H9 (cell line): ENCODE data around the gene PREPL. TPM values are rescaled to one million over a fixed set of nuclear protein-coding genes. Genes with fewer than 3 reads are reported as not detected.

Experiments
- DNase-seq: peaks from one replicate; pipeline ENCODE4 v3.0.0-alpha.2; 2017
- H2AFZ ChIP-seq: one replicate; pipeline ENCODE4 v1.6.1; 2013; ENCODE audit warnings: mild to moderate bottlenecking, low read length, control low read depth, moderate library complexity
- H2AK5ac ChIP-seq: 2 replicates; pipeline ENCODE4 v1.6.1; 2013; ENCODE audit warnings: low read length, control low read depth, mixed read lengths; ENCODE audit not compliant: insufficient read length
- H2BK120ac ChIP-seq: one replicate; pipeline ENCODE4 v1.6.1; 2013; ENCODE audit warnings: low read depth, mild to moderate bottlenecking, low read length, control low read depth, inconsistent platforms; ENCODE audit not compliant: poor library complexity, severe bottlenecking
- H2BK12ac ChIP-seq: 2 replicates; pipeline ENCODE4 v1.6.1; 2013; ENCODE audit warnings: low read length, control low read depth, mixed read lengths, low read depth; ENCODE audit not compliant: insufficient read length
- H2BK15ac ChIP-seq: 2 replicates; pipeline ENCODE4 v1.6.1; 2013; ENCODE audit warnings: low read depth, low read length, control low read depth
- H2BK20ac ChIP-seq: one replicate; pipeline ENCODE4 v1.6.1; 2013; ENCODE audit warnings: low read depth, mild to moderate bottlenecking, low read length, control low read depth, inconsistent platforms; ENCODE audit not compliant: poor library complexity, severe bottlenecking
- H2BK5ac ChIP-seq: 2 replicates; pipeline ENCODE4 v1.6.1; 2013; ENCODE audit warnings: low read length, control low read depth, mixed read lengths; ENCODE audit not compliant: insufficient read length
- H3K14ac ChIP-seq: 2 replicates; pipeline ENCODE4 v1.6.1; 2013; ENCODE audit warnings: low read length, control low read depth; ENCODE audit not compliant: insufficient read depth
- H3K18ac ChIP-seq: 2 replicates; pipeline ENCODE4 v1.6.1; 2013; ENCODE audit warnings: low read depth, mild to moderate bottlenecking, mixed read lengths, low read length, control low read depth; ENCODE audit not compliant: insufficient read length
- H3K23ac ChIP-seq: 2 replicates; pipeline ENCODE4 v1.6.1; 2013; ENCODE audit warnings: low read length, control low read depth, mixed read lengths, low read depth; ENCODE audit not compliant: insufficient read length
- H3K23me2 ChIP-seq: 2 replicates; pipeline ENCODE4 v1.6.1; 2013; ENCODE audit warnings: low read depth, mild to moderate bottlenecking, mixed read lengths, low read length, control low read depth; ENCODE audit not compliant: insufficient read length, poor library complexity, severe bottlenecking
- H3K27ac ChIP-seq: 2 replicates; pipeline ENCODE4 v1.5.1; 2013; ENCODE audit warnings: low read length, control low read depth, mixed read lengths, low read depth; ENCODE audit not compliant: insufficient read length
- H3K27me3 ChIP-seq: 2 replicates; pipeline ENCODE4 v1.6.1; 2013; ENCODE audit warnings: low read length, control low read depth, inconsistent platforms; ENCODE audit not compliant: insufficient read depth
- H3K4ac ChIP-seq: 2 replicates; pipeline ENCODE4 v1.6.1; 2013; ENCODE audit warnings: low read depth, mild to moderate bottlenecking, control low read depth, inconsistent platforms, low read length, moderate library complexity
- H3K4me1 ChIP-seq: 2 replicates; pipeline ENCODE4 v1.6.1; 2013; ENCODE audit warnings: low read length, control low read depth, inconsistent platforms; ENCODE audit not compliant: insufficient read depth
- H3K4me2 ChIP-seq: 2 replicates; pipeline ENCODE4 v1.6.1; 2013; ENCODE audit warnings: low read length, control low read depth, mixed read lengths; ENCODE audit not compliant: insufficient read length, insufficient read depth
- H3K56ac ChIP-seq: 2 replicates; pipeline ENCODE4 v1.6.1; 2013; ENCODE audit warnings: low read depth, mild to moderate bottlenecking, mixed read lengths, low read length, control low read depth; ENCODE audit not compliant: insufficient read length
- H3K79me1 ChIP-seq: 2 replicates; pipeline ENCODE4 v1.6.1; 2013; ENCODE audit warnings: low read depth, mild to moderate bottlenecking, moderate library complexity, low read length, control low read depth, inconsistent platforms; ENCODE audit not compliant: insufficient read depth, poor library complexity, severe bottlenecking
- H3K79me2 ChIP-seq: 2 replicates; pipeline ENCODE4 v1.6.1; 2013; ENCODE audit warnings: low read length, control low read depth, inconsistent platforms; ENCODE audit not compliant: insufficient read depth
- H3K9ac ChIP-seq: 2 replicates; pipeline ENCODE4 v1.6.1; 2013; ENCODE audit warnings: low read length, control low read depth, mixed read lengths; ENCODE audit not compliant: insufficient read length; ENCODE audit errors: extremely low read depth
- H3K9me3 ChIP-seq: one replicate; pipeline ENCODE4 v1.6.1; 2013; ENCODE audit warnings: low read depth, low read length, inconsistent platforms; ENCODE audit not compliant: control insufficient read depth
- H3T11ph ChIP-seq: one replicate; pipeline ENCODE4 v1.6.1; 2013; ENCODE audit warnings: mild to moderate bottlenecking, low read length, control low read depth, inconsistent platforms
- H4K20me1 ChIP-seq: one replicate; pipeline ENCODE4 v1.6.1; 2013; ENCODE audit not compliant: control insufficient read depth, insufficient read length, insufficient read depth
- H4K5ac ChIP-seq: 2 replicates; pipeline ENCODE4 v1.6.1; 2013; ENCODE audit warnings: low read depth, mild to moderate bottlenecking, mixed read lengths, low read length, control low read depth; ENCODE audit not compliant: insufficient read length
- H4K8ac ChIP-seq: replicated peaks from 2 replicates; pipeline ENCODE4 v1.6.1; 2013; ENCODE audit warnings: low read length, control low read depth, mixed read lengths, low read depth; ENCODE audit not compliant: insufficient read length
- H4K91ac ChIP-seq: 2 replicates; pipeline ENCODE4 v1.6.1; 2013; ENCODE audit warnings: low read depth, mild to moderate bottlenecking, moderate library complexity, mixed read lengths, low read length, control low read depth; ENCODE audit not compliant: insufficient read length
- H3K27ac Mint-ChIP-seq, 3 experiments: 2 replicates in 2 of 3; 3 replicates in 1 of 3; pipeline ENCODE4 v1.8.0; 2020 to 2021; ENCODE audit warnings: mixed read lengths in 3 of 3, mild to moderate bottlenecking in 1 of 3, moderate library complexity in 1 of 3
- H3K27me3 Mint-ChIP-seq: 2 replicates; pipeline ENCODE4 v1.8.0; 2021; ENCODE audit warnings: low read depth, mild to moderate bottlenecking, moderate library complexity, mixed read lengths
- H3K36me3 Mint-ChIP-seq, 3 experiments: 2 replicates in 2 of 3; 3 replicates in 1 of 3; pipeline ENCODE4 v1.8.0; 2020 to 2021; ENCODE audit warnings: low read depth in 3 of 3, mixed read lengths in 3 of 3; ENCODE audit not compliant: insufficient read depth in 1 of 3
- H3K4me1 Mint-ChIP-seq, 2 experiments: 2 replicates each; pipeline ENCODE4 v1.8.0; 2020; ENCODE audit warnings: mixed read lengths in 2 of 2
- H3K4me3 Mint-ChIP-seq, 2 experiments: 2 replicates in 1 of 2; 3 replicates in 1 of 2; pipeline ENCODE4 v1.8.0; 2020 to 2021; ENCODE audit warnings: mild to moderate bottlenecking in 2 of 2, mixed read lengths in 2 of 2, moderate library complexity in 1 of 2
- H3K9me3 Mint-ChIP-seq, 2 experiments: 2 replicates in 1 of 2; 3 replicates in 1 of 2; pipeline ENCODE4 v1.8.0; 2020; ENCODE audit warnings: mild to moderate bottlenecking in 2 of 2, mixed read lengths in 2 of 2, moderate library complexity in 1 of 2
- WGBS: extraction: QIAGEN DNeasy Blood & Tissue Kit; methylation state at CpG from one replicate; pipeline ENCODE4 v1.1.7; 2013; ENCODE audit warnings: missing lambda C conversion rate, low lambda C conversion rate, mixed read lengths; ENCODE audit not compliant: insufficient read length; ENCODE audit errors: extremely low coverage; 5-methylcytosine and 5-hydroxymethylcytosine counted together
- total RNA-seq: library from RNA; stranded (reverse); gene quantifications from 2 replicates; pipeline ENCODE4 v1.2.1, GENCODE V29; 2021
- TF ChIP-seq, protein P1 (sequence below): fragments of 200-600 bp; sonication (generic); conservative IDR thresholded peaks from 3 replicates; pipeline ENCODE4 v1.8.0; 2021; ENCODE audit warnings: antibody characterized with exemption, mild to moderate bottlenecking

PREPL gene
- total RNA-seq, 1 experiment from 2014 or later = 30.1 TPM

DNA sequence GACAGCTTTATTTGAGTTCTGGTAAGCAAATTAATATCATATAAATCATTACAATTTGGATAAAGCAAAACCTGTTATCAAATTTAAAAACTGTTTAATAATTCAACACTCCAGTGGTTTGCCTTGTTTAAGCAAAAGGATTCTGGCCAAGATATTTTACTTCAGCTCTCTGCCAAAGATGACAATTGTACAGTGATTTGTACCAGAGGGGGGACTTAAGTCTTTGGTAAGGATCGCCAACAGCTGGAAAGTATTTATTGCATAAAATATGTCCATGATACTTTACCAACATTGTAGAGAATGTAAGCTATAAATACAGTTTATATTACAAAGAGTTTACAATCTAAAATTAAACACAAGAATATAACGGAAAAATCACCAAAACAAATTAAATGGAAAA, 13.8 kb downstream of the PREPL start:
- TF ChIP-seq, protein P1, sequence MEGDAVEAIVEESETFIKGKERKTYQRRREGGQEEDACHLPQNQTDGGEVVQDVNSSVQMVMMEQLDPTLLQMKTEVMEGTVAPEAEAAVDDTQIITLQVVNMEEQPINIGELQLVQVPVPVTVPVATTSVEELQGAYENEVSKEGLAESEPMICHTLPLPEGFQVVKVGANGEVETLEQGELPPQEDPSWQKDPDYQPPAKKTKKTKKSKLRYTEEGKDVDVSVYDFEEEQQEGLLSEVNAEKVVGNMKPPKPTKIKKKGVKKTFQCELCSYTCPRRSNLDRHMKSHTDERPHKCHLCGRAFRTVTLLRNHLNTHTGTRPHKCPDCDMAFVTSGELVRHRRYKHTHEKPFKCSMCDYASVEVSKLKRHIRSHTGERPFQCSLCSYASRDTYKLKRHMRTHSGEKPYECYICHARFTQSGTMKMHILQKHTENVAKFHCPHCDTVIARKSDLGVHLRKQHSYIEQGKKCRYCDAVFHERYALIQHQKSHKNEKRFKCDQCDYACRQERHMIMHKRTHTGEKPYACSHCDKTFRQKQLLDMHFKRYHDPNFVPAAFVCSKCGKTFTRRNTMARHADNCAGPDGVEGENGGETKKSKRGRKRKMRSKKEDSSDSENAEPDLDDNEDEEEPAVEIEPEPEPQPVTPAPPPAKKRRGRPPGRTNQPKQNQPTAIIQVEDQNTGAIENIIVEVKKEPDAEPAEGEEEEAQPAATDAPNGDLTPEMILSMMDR = no peak
- no peak for DNase-seq
- no peaks in the 10 kb centered on the region for H3K4me1 ChIP-seq
- no peak overlapping the region for H3K4ac ChIP-seq
- H3K9ac ChIP-seq = no peak overlapping the region
- H4K8ac ChIP-seq = no peak overlapping the region
- no peak overlapping the region for H2BK120ac ChIP-seq
- no peak overlapping the region for H4K91ac ChIP-seq
- Mint-ChIP-seq H3K36me3 (peaks cover 3 to 14% (median 13%) of the 10 kb centered on the region in 3 experiments; a peak in 5 of 7 replicates), H3K27me3 (no peaks in the 10 kb centered on the region), H3K27ac (no peak overlapping the region), H3K9me3 (no peaks in the 10 kb centered on the region), H3K4me3 (no peak overlapping the region), H3K4me1 (peaks cover 13% of the 10 kb centered on the region in 2 experiments)
- H3K9me3 ChIP-seq = no peaks in the 10 kb centered on the region
- H2AFZ ChIP-seq = no peak overlapping the region
- H3K27me3 ChIP-seq = no peaks in the 10 kb centered on the region
- no peak overlapping the region for H3K56ac ChIP-seq
- no peak overlapping the region for H2BK20ac ChIP-seq
- no peak overlapping the region for H2BK12ac ChIP-seq
- H3K79me1 ChIP-seq = no peaks in the 10 kb centered on the region
- no peak overlapping the region for H2BK5ac ChIP-seq
- no peaks in the 10 kb centered on the region for H3K79me2 ChIP-seq
- no peak overlapping the region for H3K27ac ChIP-seq
- no peak overlapping the region for H3K4me2 ChIP-seq
- H3K23ac ChIP-seq = no peak overlapping the region
- no peak overlapping the region for H4K5ac ChIP-seq
- H2AK5ac ChIP-seq = no peak overlapping the region
- H4K20me1 ChIP-seq = no peaks in the 10 kb centered on the region
- H2BK15ac ChIP-seq = no peak overlapping the region
- WGBS = no CpG with 5 or more reads among the region's 2 CpGs
- H3K23me2 ChIP-seq = no peaks in the 10 kb centered on the region
- no peak overlapping the region for H3K14ac ChIP-seq
- no peak overlapping the region for H3T11ph ChIP-seq
- H3K18ac ChIP-seq = no peak overlapping the region
